ENCODE data around the gene GALR2.

DNA sequence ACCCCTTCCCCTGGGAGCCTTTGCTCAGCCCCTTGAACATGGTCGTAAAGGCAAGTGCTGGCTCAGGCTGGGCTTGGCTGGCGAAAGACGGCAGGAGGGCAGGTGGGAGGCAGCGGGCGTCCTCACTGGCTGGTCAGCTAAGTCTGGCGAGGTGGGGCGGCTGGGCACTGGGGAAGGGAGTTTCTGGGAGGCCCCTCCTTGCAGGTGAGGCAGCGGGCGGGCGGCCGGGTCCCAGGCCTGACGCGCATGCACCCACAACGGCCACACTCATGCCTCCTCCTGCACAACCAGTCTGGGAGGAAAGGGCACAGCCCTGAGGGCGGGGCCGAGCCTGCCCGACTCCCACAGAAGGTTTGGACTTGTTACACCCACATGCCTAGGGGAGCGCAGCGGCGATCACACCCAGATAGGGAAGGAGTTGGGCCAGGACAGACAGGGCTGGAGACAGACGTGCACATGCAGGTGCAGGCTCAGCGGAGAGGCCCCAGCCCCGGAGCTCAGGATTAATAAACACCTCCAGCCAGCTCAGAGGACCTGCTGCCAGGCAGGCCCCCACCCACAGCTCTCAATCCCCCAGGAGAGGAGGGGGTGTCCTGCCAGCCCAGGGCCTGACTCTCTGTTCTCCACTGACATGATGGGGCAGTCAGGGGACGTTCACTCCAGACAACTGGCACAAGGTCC lies 47.3 kb upstream of the GALR2 start, which contains the start of gene EVPL:
- TF ChIP-seq ZFP3 (CRISPR knock-in tag; IDR thresholded peaks at IDR 0.05) (no peak), GLIS3 (CRISPR knock-in tag; IDR thresholded peaks at IDR 0.05) (no peak), ZNF70 (CRISPR knock-in tag; IDR thresholded peaks at IDR 0.05) (no peak), ZFP30 (CRISPR knock-in tag; IDR thresholded peaks at IDR 0.05) (no peak)
- TF ChIP-seq, protein P1, sequence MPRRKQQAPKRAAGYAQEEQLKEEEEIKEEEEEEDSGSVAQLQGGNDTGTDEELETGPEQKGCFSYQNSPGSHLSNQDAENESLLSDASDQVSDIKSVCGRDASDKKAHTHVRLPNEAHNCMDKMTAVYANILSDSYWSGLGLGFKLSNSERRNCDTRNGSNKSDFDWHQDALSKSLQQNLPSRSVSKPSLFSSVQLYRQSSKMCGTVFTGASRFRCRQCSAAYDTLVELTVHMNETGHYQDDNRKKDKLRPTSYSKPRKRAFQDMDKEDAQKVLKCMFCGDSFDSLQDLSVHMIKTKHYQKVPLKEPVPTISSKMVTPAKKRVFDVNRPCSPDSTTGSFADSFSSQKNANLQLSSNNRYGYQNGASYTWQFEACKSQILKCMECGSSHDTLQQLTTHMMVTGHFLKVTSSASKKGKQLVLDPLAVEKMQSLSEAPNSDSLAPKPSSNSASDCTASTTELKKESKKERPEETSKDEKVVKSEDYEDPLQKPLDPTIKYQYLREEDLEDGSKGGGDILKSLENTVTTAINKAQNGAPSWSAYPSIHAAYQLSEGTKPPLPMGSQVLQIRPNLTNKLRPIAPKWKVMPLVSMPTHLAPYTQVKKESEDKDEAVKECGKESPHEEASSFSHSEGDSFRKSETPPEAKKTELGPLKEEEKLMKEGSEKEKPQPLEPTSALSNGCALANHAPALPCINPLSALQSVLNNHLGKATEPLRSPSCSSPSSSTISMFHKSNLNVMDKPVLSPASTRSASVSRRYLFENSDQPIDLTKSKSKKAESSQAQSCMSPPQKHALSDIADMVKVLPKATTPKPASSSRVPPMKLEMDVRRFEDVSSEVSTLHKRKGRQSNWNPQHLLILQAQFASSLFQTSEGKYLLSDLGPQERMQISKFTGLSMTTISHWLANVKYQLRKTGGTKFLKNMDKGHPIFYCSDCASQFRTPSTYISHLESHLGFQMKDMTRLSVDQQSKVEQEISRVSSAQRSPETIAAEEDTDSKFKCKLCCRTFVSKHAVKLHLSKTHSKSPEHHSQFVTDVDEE (CRISPR knock-in tag; IDR thresholded peaks at IDR 0.05) = no peak
- TF ChIP-seq, protein P2, sequence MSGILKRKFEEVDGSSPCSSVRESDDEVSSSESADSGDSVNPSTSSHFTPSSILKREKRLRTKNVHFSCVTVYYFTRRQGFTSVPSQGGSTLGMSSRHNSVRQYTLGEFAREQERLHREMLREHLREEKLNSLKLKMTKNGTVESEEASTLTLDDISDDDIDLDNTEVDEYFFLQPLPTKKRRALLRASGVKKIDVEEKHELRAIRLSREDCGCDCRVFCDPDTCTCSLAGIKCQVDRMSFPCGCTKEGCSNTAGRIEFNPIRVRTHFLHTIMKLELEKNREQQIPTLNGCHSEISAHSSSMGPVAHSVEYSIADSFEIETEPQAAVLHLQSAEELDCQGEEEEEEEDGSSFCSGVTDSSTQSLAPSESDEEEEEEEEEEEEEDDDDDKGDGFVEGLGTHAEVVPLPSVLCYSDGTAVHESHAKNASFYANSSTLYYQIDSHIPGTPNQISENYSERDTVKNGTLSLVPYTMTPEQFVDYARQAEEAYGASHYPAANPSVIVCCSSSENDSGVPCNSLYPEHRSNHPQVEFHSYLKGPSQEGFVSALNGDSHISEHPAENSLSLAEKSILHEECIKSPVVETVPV (CRISPR knock-in tag; IDR thresholded peaks at IDR 0.05) = no peak
- TF ChIP-seq, protein P3, sequence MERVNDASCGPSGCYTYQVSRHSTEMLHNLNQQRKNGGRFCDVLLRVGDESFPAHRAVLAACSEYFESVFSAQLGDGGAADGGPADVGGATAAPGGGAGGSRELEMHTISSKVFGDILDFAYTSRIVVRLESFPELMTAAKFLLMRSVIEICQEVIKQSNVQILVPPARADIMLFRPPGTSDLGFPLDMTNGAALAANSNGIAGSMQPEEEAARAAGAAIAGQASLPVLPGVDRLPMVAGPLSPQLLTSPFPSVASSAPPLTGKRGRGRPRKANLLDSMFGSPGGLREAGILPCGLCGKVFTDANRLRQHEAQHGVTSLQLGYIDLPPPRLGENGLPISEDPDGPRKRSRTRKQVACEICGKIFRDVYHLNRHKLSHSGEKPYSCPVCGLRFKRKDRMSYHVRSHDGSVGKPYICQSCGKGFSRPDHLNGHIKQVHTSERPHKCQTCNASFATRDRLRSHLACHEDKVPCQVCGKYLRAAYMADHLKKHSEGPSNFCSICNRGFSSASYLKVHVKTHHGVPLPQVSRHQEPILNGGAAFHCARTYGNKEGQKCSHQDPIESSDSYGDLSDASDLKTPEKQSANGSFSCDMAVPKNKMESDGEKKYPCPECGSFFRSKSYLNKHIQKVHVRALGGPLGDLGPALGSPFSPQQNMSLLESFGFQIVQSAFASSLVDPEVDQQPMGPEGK (CRISPR knock-in tag; IDR thresholded peaks at IDR 0.05; ENCODE audit: borderline replicate concordance) = no peak
